Panc1 (cell line): ENCODE measurements around the gene MASP2. TPM values are rescaled to one million over a fixed set of nuclear protein-coding genes. Genes with fewer than 3 reads are reported as not detected.
A peak's percentile ranks its signal among the peaks of the same experiment; 100 is the strongest.

Experiments used
- ATAC-seq: fragments of 200-7000 bp; cut with Tn5 transposase; 2 replicates; pipeline ENCODE4 v1.9.1; 2020; ENCODE audit warnings: mild to moderate bottlenecking, moderate library complexity
- BruUV-seq: library from RNA; stranded (reverse); fragments of 400-500 nt; replicated peaks from 2 replicates; lab custom pipeline; 2021; lab: Mats Ljungman, UMichigan
- CTCF ChIA-PET: fragments of 300-600 bp; sonication (Branson Sonifier 250); formaldehyde crosslinking; loops from one replicate; lab custom pipeline; 2022; ENCODE audit warnings: antibody characterized with exemption; lab: Charles Lee
- POLR2A ChIA-PET: fragments of 300-600 bp; sonication (Branson Sonifier 250); formaldehyde crosslinking; loops from one replicate; lab custom pipeline; 2022; ENCODE audit warnings: antibody characterized with exemption; lab: Charles Lee
- DNase-seq: peaks from one replicate; pipeline ENCODE4 v3.0.0-alpha.2; 2010; ENCODE audit warnings: low read depth, low spot score
- H3K27ac ChIP-seq: 2 replicates; pipeline ENCODE4 v1.5.1; 2011; ENCODE audit warnings: mild to moderate bottlenecking, low read length, inconsistent platforms
- H3K27me3 ChIP-seq: fragments of 200-500 bp; sonication (Bioruptor generic); 2 replicates; pipeline ENCODE4 v1.6.0; 2014; ENCODE audit warnings: low read length, inconsistent platforms; ENCODE audit not compliant: control insufficient read depth, insufficient read depth
- H3K36me3 ChIP-seq: fragments of 200-500 bp; sonication (Bioruptor generic); 2 replicates; pipeline ENCODE4 v1.5.1; 2014; ENCODE audit warnings: inconsistent platforms, mild to moderate bottlenecking, low read length, moderate library complexity; ENCODE audit not compliant: control insufficient read depth, insufficient read depth
- H3K4me1 ChIP-seq: 2 replicates; pipeline ENCODE4 v1.5.1; 2011; ENCODE audit warnings: inconsistent platforms, mild to moderate bottlenecking, low read length, moderate library complexity; ENCODE audit not compliant: control insufficient read depth, insufficient read depth
- H3K4me3 ChIP-seq, 2 experiments: 2 replicates each; pipeline ENCODE4 v1.5.1; 2011 to 2012; ENCODE audit warnings: low read depth in 2 of 2, low read length in 2 of 2, mild to moderate bottlenecking in 2 of 2, inconsistent platforms in 1 of 2, moderate library complexity in 1 of 2
- H3K9me3 ChIP-seq: fragments of 200-500 bp; sonication (Bioruptor generic); 2 replicates; pipeline ENCODE4 v1.5.1; 2014; ENCODE audit warnings: low read depth, mild to moderate bottlenecking, inconsistent platforms, low read length, moderate library complexity; ENCODE audit not compliant: control insufficient read depth, insufficient read depth
- POLR2AphosphoS5 ChIP-seq: IDR thresholded peaks from 2 replicates; pipeline ENCODE4 v1.6.1; 2012; ENCODE audit warnings: mild to moderate bottlenecking, low read depth, low read length, moderate library complexity
- SIN3A ChIP-seq: IDR thresholded peaks from 2 replicates; pipeline ENCODE4 v1.6.1; 2012; ENCODE audit warnings: low read depth, mild to moderate bottlenecking, low read length, moderate library complexity, borderline replicate concordance; ENCODE audit not compliant: insufficient read depth
- TCF7L2 ChIP-seq: IDR thresholded peaks from 2 replicates; pipeline ENCODE4 v1.6.1; 2011; ENCODE audit warnings: mild to moderate bottlenecking, low read depth, low read length, inconsistent platforms
- in situ Hi-C: cut with HindIII; loops from 2 replicates; pipeline ENCODE4 v1.10.0; 2016; ENCODE audit warnings: low sequenced_read_pairs, low pct_unique_long_range_greater_than_20kb
- intact Hi-C: fragments of 100-400 bp; cut with micrococcal nuclease; formaldehyde crosslinking; loops from one replicate; pipeline ENCODE4 v1.10.0; 2022; ENCODE audit not compliant: unreplicated experiment
- total RNA-seq: library from RNA; stranded (reverse); gene quantifications from one replicate; pipeline ENCODE4 v1.2.1, GENCODE V29; 2021; ENCODE audit not compliant: unreplicated experiment
- TF ChIP-seq, protein P1 (sequence below): fragments of 450-650 bp; IDR thresholded peaks from 2 replicates; pipeline ENCODE4 v1.5.1; 2017; ENCODE audit warnings: mild to moderate bottlenecking
- TF ChIP-seq, protein P2 (sequence below), 2 experiments: IDR thresholded peaks; 2 replicates each; pipeline ENCODE4 v1.6.1; 2011 to 2012; ENCODE audit warnings: low read depth in 2 of 2, control low read depth in 1 of 2, low read length in 1 of 2, mild to moderate bottlenecking in 1 of 2, moderate library complexity in 1 of 2; ENCODE audit not compliant: insufficient read depth in 1 of 2

The MASP2 gene
- total RNA-seq, 1 experiment from 2014 or later, result 0.41 TPM

DNA sequence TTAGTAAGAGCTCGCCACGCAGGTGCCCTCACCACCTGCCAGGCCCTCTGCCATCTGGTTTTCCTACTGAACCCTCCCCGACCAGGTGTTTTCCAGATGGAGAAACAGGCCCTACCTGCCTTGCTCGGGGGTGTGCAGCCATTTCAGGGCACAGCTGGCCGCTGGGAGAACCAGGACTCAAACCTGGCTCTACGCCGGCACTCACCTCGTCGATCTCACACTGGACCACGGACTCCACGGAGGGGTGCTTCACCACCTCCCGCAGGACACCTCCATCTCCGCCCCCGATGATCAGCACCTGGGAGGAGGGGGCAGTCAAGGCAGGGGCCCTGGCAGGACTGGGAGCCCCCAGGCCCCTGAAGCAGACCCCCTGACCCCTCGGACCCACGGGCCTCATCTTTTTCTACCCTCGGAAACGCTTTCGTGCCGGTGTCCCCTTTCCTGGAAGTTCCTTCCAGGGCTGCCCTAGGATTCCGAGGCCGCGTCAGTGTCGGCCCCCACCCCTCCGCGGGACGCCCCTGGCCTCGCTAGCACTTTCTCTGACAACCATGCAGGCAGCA is 11.6 kb upstream of the MASP2 start:
- TF ChIP-seq TCF7L2, result no peak
- Histone ChIP-seq H3K4me1 (peaks cover 19% of the 10 kb centered on the region), H3K4me3 (peak overlapping the region; percentile 82 to 83), H3K36me3 (peaks cover 5% of the 10 kb centered on the region), H3K27ac (peak overlapping the region; percentile 89), H3K9me3 (no peaks in the 10 kb centered on the region), H3K27me3 (no peaks in the 10 kb centered on the region)
- DNase-seq (no peak), ATAC-seq (no peak)
- ChIA-PET POLR2A (no interaction called here), CTCF (no interaction called here)
- BruUV-seq, result no TSS peak
- intact Hi-C loops, result no loop called here
- in situ Hi-C loops, result no loop called here

DNA sequence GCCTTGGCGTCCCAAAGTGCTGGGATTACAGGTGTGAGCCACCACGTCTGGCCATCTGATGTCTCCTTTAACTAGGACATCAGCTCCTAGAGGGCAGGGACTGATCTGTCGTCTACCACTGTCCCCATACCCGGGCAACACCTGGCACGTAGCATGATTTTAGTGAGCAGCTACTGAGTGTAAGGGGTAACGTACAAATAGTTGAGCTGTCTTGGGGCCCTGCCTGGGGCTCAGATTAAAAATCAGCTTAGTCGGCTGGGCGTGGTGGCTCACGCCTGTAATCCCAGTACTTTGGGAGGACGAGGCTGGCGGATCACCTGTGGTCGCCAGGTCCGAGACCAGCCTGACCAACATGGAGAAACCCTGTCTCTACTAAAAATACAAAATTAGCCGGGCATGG is 11.0 kb upstream of the MASP2 start:
- no peak overlapping the region for H3K27ac ChIP-seq
- TF ChIP-seq TCF7L2, result no peak
- TF ChIP-seq, protein P1, sequence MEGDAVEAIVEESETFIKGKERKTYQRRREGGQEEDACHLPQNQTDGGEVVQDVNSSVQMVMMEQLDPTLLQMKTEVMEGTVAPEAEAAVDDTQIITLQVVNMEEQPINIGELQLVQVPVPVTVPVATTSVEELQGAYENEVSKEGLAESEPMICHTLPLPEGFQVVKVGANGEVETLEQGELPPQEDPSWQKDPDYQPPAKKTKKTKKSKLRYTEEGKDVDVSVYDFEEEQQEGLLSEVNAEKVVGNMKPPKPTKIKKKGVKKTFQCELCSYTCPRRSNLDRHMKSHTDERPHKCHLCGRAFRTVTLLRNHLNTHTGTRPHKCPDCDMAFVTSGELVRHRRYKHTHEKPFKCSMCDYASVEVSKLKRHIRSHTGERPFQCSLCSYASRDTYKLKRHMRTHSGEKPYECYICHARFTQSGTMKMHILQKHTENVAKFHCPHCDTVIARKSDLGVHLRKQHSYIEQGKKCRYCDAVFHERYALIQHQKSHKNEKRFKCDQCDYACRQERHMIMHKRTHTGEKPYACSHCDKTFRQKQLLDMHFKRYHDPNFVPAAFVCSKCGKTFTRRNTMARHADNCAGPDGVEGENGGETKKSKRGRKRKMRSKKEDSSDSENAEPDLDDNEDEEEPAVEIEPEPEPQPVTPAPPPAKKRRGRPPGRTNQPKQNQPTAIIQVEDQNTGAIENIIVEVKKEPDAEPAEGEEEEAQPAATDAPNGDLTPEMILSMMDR, result no peak
- TF ChIP-seq, protein P2, sequence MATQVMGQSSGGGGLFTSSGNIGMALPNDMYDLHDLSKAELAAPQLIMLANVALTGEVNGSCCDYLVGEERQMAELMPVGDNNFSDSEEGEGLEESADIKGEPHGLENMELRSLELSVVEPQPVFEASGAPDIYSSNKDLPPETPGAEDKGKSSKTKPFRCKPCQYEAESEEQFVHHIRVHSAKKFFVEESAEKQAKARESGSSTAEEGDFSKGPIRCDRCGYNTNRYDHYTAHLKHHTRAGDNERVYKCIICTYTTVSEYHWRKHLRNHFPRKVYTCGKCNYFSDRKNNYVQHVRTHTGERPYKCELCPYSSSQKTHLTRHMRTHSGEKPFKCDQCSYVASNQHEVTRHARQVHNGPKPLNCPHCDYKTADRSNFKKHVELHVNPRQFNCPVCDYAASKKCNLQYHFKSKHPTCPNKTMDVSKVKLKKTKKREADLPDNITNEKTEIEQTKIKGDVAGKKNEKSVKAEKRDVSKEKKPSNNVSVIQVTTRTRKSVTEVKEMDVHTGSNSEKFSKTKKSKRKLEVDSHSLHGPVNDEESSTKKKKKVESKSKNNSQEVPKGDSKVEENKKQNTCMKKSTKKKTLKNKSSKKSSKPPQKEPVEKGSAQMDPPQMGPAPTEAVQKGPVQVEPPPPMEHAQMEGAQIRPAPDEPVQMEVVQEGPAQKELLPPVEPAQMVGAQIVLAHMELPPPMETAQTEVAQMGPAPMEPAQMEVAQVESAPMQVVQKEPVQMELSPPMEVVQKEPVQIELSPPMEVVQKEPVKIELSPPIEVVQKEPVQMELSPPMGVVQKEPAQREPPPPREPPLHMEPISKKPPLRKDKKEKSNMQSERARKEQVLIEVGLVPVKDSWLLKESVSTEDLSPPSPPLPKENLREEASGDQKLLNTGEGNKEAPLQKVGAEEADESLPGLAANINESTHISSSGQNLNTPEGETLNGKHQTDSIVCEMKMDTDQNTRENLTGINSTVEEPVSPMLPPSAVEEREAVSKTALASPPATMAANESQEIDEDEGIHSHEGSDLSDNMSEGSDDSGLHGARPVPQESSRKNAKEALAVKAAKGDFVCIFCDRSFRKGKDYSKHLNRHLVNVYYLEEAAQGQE (IDR thresholded peaks at IDR 0.05; ENCODE audit: insufficient read depth in 1 of 2, low read depth in 2 of 2, low read length in 1 of 2), result no peak
- TF ChIP-seq POLR2AphosphoS5, result no peak
- no peak for TF ChIP-seq SIN3A
- no peak for DNase-seq
- BruUV-seq, result no TSS peak
- no peak overlapping the region; a peak in 1 of 4 replicates for H3K4me3 ChIP-seq
- in situ Hi-C loops (no loop called here), intact Hi-C loops (no loop called here)
- ATAC-seq, result no peak
- CTCF ChIA-PET, result no interaction called here
- peaks cover 24% of the 10 kb centered on the region for H3K4me1 ChIP-seq
- H3K9me3 ChIP-seq, result no peaks in the 10 kb centered on the region
- H3K36me3 ChIP-seq, result peaks cover 5% of the 10 kb centered on the region
- POLR2A ChIA-PET, result no interaction called here
- no peaks in the 10 kb centered on the region for H3K27me3 ChIP-seq

DNA sequence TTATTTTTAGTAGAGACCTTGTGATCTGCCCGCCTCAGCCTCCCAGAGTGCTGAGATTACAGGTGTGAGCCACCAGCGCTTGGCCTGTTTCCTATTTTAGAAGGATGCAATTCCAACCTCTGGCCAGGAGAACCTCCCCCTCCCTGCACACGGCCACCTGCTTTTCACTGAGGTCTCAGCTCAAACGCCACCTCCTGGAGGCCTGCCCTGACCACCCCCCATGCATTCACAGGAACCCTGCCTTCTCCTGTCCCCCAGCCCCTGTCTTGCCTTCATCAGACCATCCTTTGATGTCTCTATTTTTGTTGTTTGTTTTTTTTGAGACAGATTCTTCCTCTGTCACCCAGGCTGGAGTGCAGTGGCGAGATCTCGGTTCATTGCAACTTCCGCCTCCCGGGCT is 10.4 kb upstream of the MASP2 start:
- Histone ChIP-seq H3K4me3 (no peak overlapping the region), H3K4me1 (peaks cover 29% of the 10 kb centered on the region), H3K27me3 (no peaks in the 10 kb centered on the region), H3K27ac (no peak overlapping the region), H3K9me3 (no peaks in the 10 kb centered on the region), H3K36me3 (peaks cover 5% of the 10 kb centered on the region)
- in situ Hi-C loops, result no loop called here
- no TSS peak for BruUV-seq
- TF ChIP-seq TCF7L2 (no peak), SIN3A (no peak), POLR2AphosphoS5 (no peak)
- TF ChIP-seq, protein P1, result no peak
- TF ChIP-seq, protein P2 (IDR thresholded peaks at IDR 0.05; ENCODE audit: insufficient read depth in 1 of 2, low read depth in 2 of 2, low read length in 1 of 2), result no peak
- ChIA-PET CTCF (interaction anchor here (0.7 kb wide), 1 partner anchor 591 kb away, joined by 9 read pairs; no protein-coding TSS in a partner anchor), POLR2A (no interaction called here)
- intact Hi-C loops, result no loop called here
- ATAC-seq, result no peak
- no peak for DNase-seq
